Left cardiac atrium (tissue), 4 donors: ENCODE measurements around the gene ARFGEF3. TPM values are rescaled to one million over a fixed set of nuclear protein-coding genes. Genes with fewer than 3 reads are reported as not detected.

ENCODE experiments used
- ATAC-seq, 2 donors: fragments of 200-7000 bp; cut with Tn5 transposase; one replicate each; pipeline ENCODE4 v1.9.1; 2020; ENCODE audit warnings: mild to moderate bottlenecking in 2 of 2, moderate library complexity in 2 of 2
- DNase-seq: peaks from one replicate; pipeline ENCODE4 v3.0.0-alpha.2; 2020
- intact Hi-C, 2 donors: fragments of 100-400 bp; cut with DNase I; formaldehyde crosslinking; loops; one replicate each; pipeline versions ENCODE4 v1.14.1 to v1.15.1; 2022 to 2023
- total RNA-seq, 2 donors: library from RNA; stranded (reverse); fragmentation: NEBNext Ultra II Directional; extraction: Animal tissue kit (Norgen Biotek cat#: 25700); gene quantifications; one replicate each; pipeline ENCODE4 v1.2.1, GENCODE V29; 2021
- donor health status: DM: no; HTN: yes; CAD: no.
- donor health status: DM: no; HTN: yes; CAD: no; lungs with severe emphysema.
- donor health status: DM: yes; HTN: yes; CAD: no.
- donor health status: Dilated cardiomyopathy.

The ARFGEF3 gene
- total RNA-seq, 2 donors from 2014 or later = 1.4 to 2.7 TPM

- ATAC-seq = no peak
- intact Hi-C loops = no loop called here
- no peak for DNase-seq
Observed at GRCh38 chr6:138160329-138161087, 1.2 kb upstream of the ARFGEF3 start.

- DNase-seq = no peak
- intact Hi-C loops = no loop called here
Observed at GRCh38 chr6:138161088-138161337, 726 bp upstream of the ARFGEF3 start.

GRCh38 chr6:138162111-138162954 lies 594 bp downstream of the ARFGEF3 start:
- intact Hi-C loops = no loop called here
- ATAC-seq = peak; percentile 15 to 55
- peak; percentile 28 for DNase-seq

More at GRCh38 chr6:138161088-138161337, 726 bp upstream of the ARFGEF3 start:
- ATAC-seq = no peak

GRCh38 chr6:138162955-138163575 lies 1.3 kb downstream of the ARFGEF3 start:
- no peak for ATAC-seq
- intact Hi-C loops = no loop called here
- no peak for DNase-seq

- no peak for DNase-seq
- intact Hi-C loops = no loop called here
- no peak for ATAC-seq
Observed at GRCh38 chr6:138175596-138175995, 13.9 kb downstream of the ARFGEF3 start.

- intact Hi-C loops = no loop called here
- no peak for ATAC-seq
- no peak for DNase-seq
Observed at GRCh38 chr6:138176652-138177232, 15.0 kb downstream of the ARFGEF3 start.

GRCh38 chr6:138182939-138183789 lies 21.4 kb downstream of the ARFGEF3 start:
- ATAC-seq (peak in 1 of 2 donors; percentile 35), DNase-seq (no peak)
- intact Hi-C loops = no loop called here

GRCh38 chr6:138183790-138184134 lies 22.0 kb downstream of the ARFGEF3 start:
- DNase-seq (no peak), ATAC-seq (no peak)
- intact Hi-C loops = no loop called here

- intact Hi-C loops = no loop called here
- DNase-seq (no peak), ATAC-seq (no peak)
Observed at GRCh38 chr6:138184230-138184629, 22.5 kb downstream of the ARFGEF3 start.

GRCh38 chr6:138187156-138187555 lies 25.4 kb downstream of the ARFGEF3 start:
- no peak for ATAC-seq
- intact Hi-C loops = no loop called here
- no peak for DNase-seq

GRCh38 chr6:138188278-138188941 lies 26.7 kb downstream of the ARFGEF3 start:
- ATAC-seq (no peak), DNase-seq (no peak)
- intact Hi-C loops = no loop called here

GRCh38 chr6:138194287-138194686 lies 32.5 kb downstream of the ARFGEF3 start:
- DNase-seq (no peak), ATAC-seq (no peak)
- intact Hi-C loops = no loop called here

- intact Hi-C loops = no loop called here
- DNase-seq (no peak), ATAC-seq (no peak)
Observed at GRCh38 chr6:138196122-138196738, 34.5 kb downstream of the ARFGEF3 start.

- no peak for DNase-seq
- ATAC-seq = no peak
- intact Hi-C loops = no loop called here
Observed at GRCh38 chr6:138197570-138197969, 35.8 kb downstream of the ARFGEF3 start.

GRCh38 chr6:138198430-138199091 lies 36.8 kb downstream of the ARFGEF3 start:
- no peak for ATAC-seq
- DNase-seq = no peak
- intact Hi-C loops = no loop called here

- intact Hi-C loops = no loop called here
- DNase-seq (no peak), ATAC-seq (no peak)
Observed at GRCh38 chr6:138201836-138202235, 40.1 kb downstream of the ARFGEF3 start.

GRCh38 chr6:138203315-138203714 lies 41.6 kb downstream of the ARFGEF3 start:
- no peak for ATAC-seq
- intact Hi-C loops = no loop called here
- no peak for DNase-seq

- no peak for DNase-seq
- intact Hi-C loops = no loop called here
- no peak for ATAC-seq
Observed at GRCh38 chr6:138204303-138204702, 42.6 kb downstream of the ARFGEF3 start.
